LNCaP clone FGC (cell line): ENCODE measurements around the gene FBXO42.
"Not testable (repeated sequence)": the region's sequence is repeated elsewhere in the genome, so short reads cannot be mapped to it uniquely, and the experiment has no call there.

ENCODE experiments used
- DNase-seq: peaks from one replicate; pipeline ENCODE4 v3.0.0-alpha.2; 2011; ENCODE audit warnings: low read depth
- H3K4me3 ChIP-seq: 2 replicates; pipeline ENCODE4 v1.5.1; 2011; ENCODE audit warnings: mild to moderate bottlenecking, low read depth, low read length, control low read depth
- TF ChIP-seq, protein P1 (sequence below): IDR thresholded peaks from 2 replicates; pipeline ENCODE4 v1.5.1; 2012; ENCODE audit warnings: mild to moderate bottlenecking; ENCODE audit not compliant: control insufficient read depth, insufficient read depth; ENCODE audit errors: extremely low read depth

Gene FBXO42

DNA sequence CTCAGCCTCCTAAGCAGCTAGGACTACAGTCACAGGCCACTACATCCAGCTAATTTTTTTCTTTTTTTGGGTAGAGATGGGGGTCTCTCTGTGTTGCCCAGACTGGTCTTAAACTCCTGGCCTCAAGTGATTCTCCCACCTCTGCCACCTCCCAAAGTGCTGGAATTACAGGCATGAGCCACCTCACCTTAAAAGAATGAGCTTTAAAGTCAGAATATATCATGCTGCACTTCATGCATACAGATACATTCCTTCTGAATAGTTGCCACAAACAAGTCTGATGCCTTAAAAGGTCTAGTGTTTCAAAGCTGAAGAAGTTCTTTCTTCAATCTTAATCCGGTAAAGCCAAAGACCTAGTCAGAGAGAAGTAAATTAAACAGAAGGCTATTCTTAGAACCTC lies 91.5 kb downstream of the FBXO42 start:
- H3K4me3 ChIP-seq = no peak overlapping the region
- DNase-seq = no peak
- TF ChIP-seq, protein P1, sequence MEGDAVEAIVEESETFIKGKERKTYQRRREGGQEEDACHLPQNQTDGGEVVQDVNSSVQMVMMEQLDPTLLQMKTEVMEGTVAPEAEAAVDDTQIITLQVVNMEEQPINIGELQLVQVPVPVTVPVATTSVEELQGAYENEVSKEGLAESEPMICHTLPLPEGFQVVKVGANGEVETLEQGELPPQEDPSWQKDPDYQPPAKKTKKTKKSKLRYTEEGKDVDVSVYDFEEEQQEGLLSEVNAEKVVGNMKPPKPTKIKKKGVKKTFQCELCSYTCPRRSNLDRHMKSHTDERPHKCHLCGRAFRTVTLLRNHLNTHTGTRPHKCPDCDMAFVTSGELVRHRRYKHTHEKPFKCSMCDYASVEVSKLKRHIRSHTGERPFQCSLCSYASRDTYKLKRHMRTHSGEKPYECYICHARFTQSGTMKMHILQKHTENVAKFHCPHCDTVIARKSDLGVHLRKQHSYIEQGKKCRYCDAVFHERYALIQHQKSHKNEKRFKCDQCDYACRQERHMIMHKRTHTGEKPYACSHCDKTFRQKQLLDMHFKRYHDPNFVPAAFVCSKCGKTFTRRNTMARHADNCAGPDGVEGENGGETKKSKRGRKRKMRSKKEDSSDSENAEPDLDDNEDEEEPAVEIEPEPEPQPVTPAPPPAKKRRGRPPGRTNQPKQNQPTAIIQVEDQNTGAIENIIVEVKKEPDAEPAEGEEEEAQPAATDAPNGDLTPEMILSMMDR = no peak

DNA sequence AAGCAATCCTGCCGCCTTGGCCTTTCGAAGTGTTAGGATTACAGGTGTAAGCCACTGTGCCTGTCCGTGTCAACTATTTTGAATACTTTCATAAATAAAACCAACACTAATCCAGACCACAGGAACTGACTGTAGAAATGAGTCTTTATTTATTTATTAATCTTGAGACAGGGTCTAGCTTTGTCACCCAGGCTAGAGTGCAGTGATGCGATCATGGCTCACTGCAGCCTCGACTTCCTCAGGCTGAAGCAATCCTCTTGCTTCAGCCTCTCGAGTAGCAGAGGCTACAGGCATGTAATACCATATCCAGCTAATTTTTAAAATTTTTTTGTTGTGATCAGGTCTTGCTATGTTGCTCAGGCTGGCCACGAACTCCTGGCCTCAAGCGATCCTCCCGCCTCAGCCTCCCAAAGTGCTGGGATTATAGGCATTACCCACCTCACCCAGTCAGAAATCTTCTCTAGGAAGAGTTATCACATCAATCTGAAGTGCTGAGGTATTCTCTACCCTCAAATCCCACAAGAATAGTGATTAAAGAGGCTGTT lies 93.6 kb downstream of the FBXO42 start:
- TF ChIP-seq, protein P1 = no peak
- H3K4me3 ChIP-seq = no peak overlapping the region
- no peak for DNase-seq

- H3K4me3 ChIP-seq = no peak overlapping the region
- no peak for DNase-seq
- TF ChIP-seq, protein P1 = no peak
Observed at GRCh38 chr1:16257968-16258367, 94.3 kb downstream of the FBXO42 start.

GRCh38 chr1:16257556-16257955 lies 94.7 kb downstream of the FBXO42 start:
- H3K4me3 ChIP-seq, DNase-seq: not testable (repeated sequence)

- no peak overlapping the region for H3K4me3 ChIP-seq
- TF ChIP-seq, protein P1 = no peak
- DNase-seq = no peak
Observed at GRCh38 chr1:16256478-16256877, 95.8 kb downstream of the FBXO42 start.

- DNase-seq = no peak
- H3K4me3 ChIP-seq = no peak overlapping the region
- TF ChIP-seq, protein P1 = no peak
Observed at GRCh38 chr1:16254263-16254928, 97.9 kb downstream of the FBXO42 start.

- DNase-seq = no peak
- H3K4me3 ChIP-seq = no peak overlapping the region
- TF ChIP-seq, protein P1 = no peak
Observed at GRCh38 chr1:16253332-16253922, 98.9 kb downstream of the FBXO42 start.
